Panc1 (cell line): Measurements from ENCODE around the gene FLII. TPM values are rescaled to one million over a fixed set of nuclear protein-coding genes. Genes with fewer than 3 reads are reported as not detected.

ENCODE experiments used
- ATAC-seq: fragments of 200-7000 bp; cut with Tn5 transposase; 2 replicates; pipeline ENCODE4 v1.9.1; 2020; ENCODE audit warnings: mild to moderate bottlenecking, moderate library complexity
- BruUV-seq: library from RNA; stranded (reverse); fragments of 400-500 nt; replicated peaks from 2 replicates; lab custom pipeline; 2021; lab: Mats Ljungman, UMichigan
- CTCF ChIA-PET: fragments of 300-600 bp; sonication (Branson Sonifier 250); formaldehyde crosslinking; loops from one replicate; lab custom pipeline; 2022; ENCODE audit warnings: antibody characterized with exemption; lab: Charles Lee
- POLR2A ChIA-PET: fragments of 300-600 bp; sonication (Branson Sonifier 250); formaldehyde crosslinking; loops from one replicate; lab custom pipeline; 2022; ENCODE audit warnings: antibody characterized with exemption; lab: Charles Lee
- DNase-seq: peaks from one replicate; pipeline ENCODE4 v3.0.0-alpha.2; 2010; ENCODE audit warnings: low read depth, low spot score
- H3K27ac ChIP-seq: 2 replicates; pipeline ENCODE4 v1.5.1; 2011; ENCODE audit warnings: mild to moderate bottlenecking, low read length, inconsistent platforms
- H3K27me3 ChIP-seq: fragments of 200-500 bp; sonication (Bioruptor generic); 2 replicates; pipeline ENCODE4 v1.6.0; 2014; ENCODE audit warnings: low read length, inconsistent platforms; ENCODE audit not compliant: control insufficient read depth, insufficient read depth
- H3K36me3 ChIP-seq: fragments of 200-500 bp; sonication (Bioruptor generic); 2 replicates; pipeline ENCODE4 v1.5.1; 2014; ENCODE audit warnings: inconsistent platforms, mild to moderate bottlenecking, low read length, moderate library complexity; ENCODE audit not compliant: control insufficient read depth, insufficient read depth
- H3K4me1 ChIP-seq: 2 replicates; pipeline ENCODE4 v1.5.1; 2011; ENCODE audit warnings: inconsistent platforms, mild to moderate bottlenecking, low read length, moderate library complexity; ENCODE audit not compliant: control insufficient read depth, insufficient read depth
- H3K4me3 ChIP-seq, 2 experiments: 2 replicates each; pipeline ENCODE4 v1.5.1; 2011 to 2012; ENCODE audit warnings: low read depth in 2 of 2, low read length in 2 of 2, mild to moderate bottlenecking in 2 of 2, inconsistent platforms in 1 of 2, moderate library complexity in 1 of 2
- H3K9me3 ChIP-seq: fragments of 200-500 bp; sonication (Bioruptor generic); 2 replicates; pipeline ENCODE4 v1.5.1; 2014; ENCODE audit warnings: low read depth, mild to moderate bottlenecking, inconsistent platforms, low read length, moderate library complexity; ENCODE audit not compliant: control insufficient read depth, insufficient read depth
- CTCF ChIP-seq: fragments of 450-650 bp; IDR thresholded peaks from 2 replicates; pipeline ENCODE4 v1.5.1; 2017; ENCODE audit warnings: mild to moderate bottlenecking
- POLR2AphosphoS5 ChIP-seq: IDR thresholded peaks from 2 replicates; pipeline ENCODE4 v1.6.1; 2012; ENCODE audit warnings: mild to moderate bottlenecking, low read depth, low read length, moderate library complexity
- REST ChIP-seq, 2 experiments: IDR thresholded peaks; 2 replicates each; pipeline ENCODE4 v1.6.1; 2011 to 2012; ENCODE audit warnings: low read depth in 2 of 2, control low read depth in 1 of 2, low read length in 1 of 2, mild to moderate bottlenecking in 1 of 2, moderate library complexity in 1 of 2; ENCODE audit not compliant: insufficient read depth in 1 of 2
- SIN3A ChIP-seq: IDR thresholded peaks from 2 replicates; pipeline ENCODE4 v1.6.1; 2012; ENCODE audit warnings: low read depth, mild to moderate bottlenecking, low read length, moderate library complexity, borderline replicate concordance; ENCODE audit not compliant: insufficient read depth
- TCF7L2 ChIP-seq: IDR thresholded peaks from 2 replicates; pipeline ENCODE4 v1.6.1; 2011; ENCODE audit warnings: mild to moderate bottlenecking, low read depth, low read length, inconsistent platforms
- in situ Hi-C: cut with HindIII; loops from 2 replicates; pipeline ENCODE4 v1.10.0; 2016; ENCODE audit warnings: low sequenced_read_pairs, low pct_unique_long_range_greater_than_20kb
- intact Hi-C: fragments of 100-400 bp; cut with micrococcal nuclease; formaldehyde crosslinking; loops from one replicate; pipeline ENCODE4 v1.10.0; 2022; ENCODE audit not compliant: unreplicated experiment
- total RNA-seq: library from RNA; stranded (reverse); gene quantifications from one replicate; pipeline ENCODE4 v1.2.1, GENCODE V29; 2021; ENCODE audit not compliant: unreplicated experiment

FLII gene
- total RNA-seq, 1 experiment from 2014 or later = 207 TPM

GRCh38 chr17:18250708-18251107, 7.8 kb downstream of the FLII start:
- Histone ChIP-seq H3K27me3 (no peaks in the 10 kb centered on the region), H3K4me3 (no peak overlapping the region), H3K4me1 (no peaks in the 10 kb centered on the region), H3K9me3 (no peaks in the 10 kb centered on the region), H3K27ac (no peak overlapping the region), H3K36me3 (no peaks in the 10 kb centered on the region; the same call in 1 of the 2 replicates)
- TF ChIP-seq CTCF (no peak), REST (IDR thresholded peaks at IDR 0.05; ENCODE audit: insufficient read depth in 1 of 2, low read depth in 2 of 2, low read length in 1 of 2) (no peak), POLR2AphosphoS5 (no peak), SIN3A (no peak)
- ChIA-PET POLR2A (no interaction called here), CTCF (no interaction called here)
- in situ Hi-C loops = no loop called here
- no peak for ATAC-seq
- BruUV-seq = no TSS peak
- DNase-seq = no peak
- intact Hi-C loops = no loop called here

- no peak for ATAC-seq
- no peak for DNase-seq
- in situ Hi-C loops (no loop called here), intact Hi-C loops (no loop called here)
- Histone ChIP-seq H3K4me1 (no peaks in the 10 kb centered on the region), H3K4me3 (no peak overlapping the region), H3K27me3 (no peaks in the 10 kb centered on the region), H3K36me3 (no peaks in the 10 kb centered on the region; the same call in 1 of the 2 replicates), H3K27ac (no peak overlapping the region), H3K9me3 (no peaks in the 10 kb centered on the region)
- no TSS peak for BruUV-seq
- no peak for TF ChIP-seq CTCF
- TF ChIP-seq REST (IDR thresholded peaks at IDR 0.05; ENCODE audit: insufficient read depth in 1 of 2, low read depth in 2 of 2, low read length in 1 of 2) = no peak
- no peak for TF ChIP-seq TCF7L2
- TF ChIP-seq SIN3A = no peak
- TF ChIP-seq POLR2AphosphoS5 = no peak
- POLR2A ChIA-PET = no interaction called here
- CTCF ChIA-PET = no interaction called here
Observed at GRCh38 chr17:18250259-18250658, 8.3 kb downstream of the FLII start.
